ENCODE measurements around the gene TNS1.

Gene TNS1

DNA sequence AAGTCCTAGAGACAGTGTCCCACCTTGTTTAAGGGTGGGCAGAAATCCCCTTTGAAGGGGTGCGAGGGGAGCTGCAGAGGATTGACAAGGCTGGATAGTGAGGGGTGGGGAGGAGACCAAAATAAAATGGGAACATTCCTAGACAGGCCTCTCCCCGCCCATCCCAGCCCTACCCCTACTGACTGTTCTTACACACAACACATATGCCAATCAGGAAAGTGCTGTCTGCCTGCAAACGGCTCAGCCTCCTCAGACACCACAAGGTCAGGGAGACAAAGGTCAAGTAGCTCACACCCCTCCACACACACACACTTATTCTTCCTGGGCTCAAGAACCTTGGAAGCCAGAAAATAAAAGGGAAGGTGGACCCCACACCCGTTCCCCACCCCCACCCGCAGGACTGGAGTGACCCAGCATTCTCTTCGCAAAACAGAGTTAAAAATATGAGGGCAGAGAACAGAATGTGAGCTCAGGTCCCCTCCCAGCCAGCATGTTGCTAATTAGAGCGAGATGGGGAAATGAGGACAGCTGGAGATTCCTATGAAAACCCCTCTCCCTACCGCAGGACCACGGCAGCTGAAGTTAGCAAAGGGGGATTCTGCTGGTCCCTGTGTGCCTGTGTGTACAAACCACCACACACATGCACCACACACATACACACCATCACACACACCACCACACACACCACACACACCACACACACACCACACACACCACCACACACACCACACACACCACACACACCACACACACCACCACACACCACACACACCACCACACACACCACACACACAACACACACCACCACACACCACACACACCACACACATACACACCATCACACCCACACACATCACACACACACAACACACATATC, 197.8 kb downstream of the TNS1 start:
- DNase-seq = no peak

GRCh38 chr2:217804338-217804737, 198.5 kb downstream of the TNS1 start:
- DNase-seq = no peak

- no peak for DNase-seq
Observed at GRCh38 chr2:217803653-217803960, 199.2 kb downstream of the TNS1 start.

DNA sequence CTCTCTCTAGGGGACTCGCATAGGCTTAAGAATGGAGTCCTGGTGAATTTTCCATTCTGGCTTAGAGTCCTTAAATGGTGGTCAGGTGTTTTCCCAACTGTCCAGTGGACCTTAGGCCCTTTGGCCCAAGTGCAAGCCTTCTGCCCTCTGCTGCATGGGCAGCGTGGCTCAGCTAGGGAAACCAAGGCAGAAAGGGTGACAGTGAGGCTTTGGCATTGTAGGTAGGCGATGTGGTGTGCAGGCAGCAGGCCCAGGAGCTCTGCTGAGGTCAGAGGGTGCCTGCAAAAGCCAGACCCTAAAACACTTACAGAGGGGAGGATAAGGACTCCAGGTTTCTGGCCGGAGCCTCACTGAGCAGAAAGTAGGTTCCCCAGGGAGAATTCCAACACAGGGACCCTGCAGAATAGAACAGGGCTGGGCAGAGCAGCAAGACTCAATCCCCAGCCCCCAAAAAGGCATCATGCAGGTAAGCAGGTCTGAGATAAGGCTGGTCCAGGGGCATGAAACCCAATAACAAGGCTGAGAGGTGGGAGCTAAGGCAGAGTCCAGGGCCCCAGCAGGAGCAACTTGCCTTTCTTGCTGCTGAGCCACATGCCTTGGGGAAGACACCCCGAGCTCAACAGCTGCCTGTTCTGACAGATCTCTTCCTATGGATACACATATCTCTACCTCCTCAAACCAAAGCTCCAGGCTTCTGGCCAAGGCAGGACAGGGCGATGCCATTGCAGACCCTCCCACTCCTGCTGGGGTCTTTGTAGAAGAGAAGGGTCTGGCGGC, 199.7 kb downstream of the TNS1 start:
- DNase-seq = no peak

DNA sequence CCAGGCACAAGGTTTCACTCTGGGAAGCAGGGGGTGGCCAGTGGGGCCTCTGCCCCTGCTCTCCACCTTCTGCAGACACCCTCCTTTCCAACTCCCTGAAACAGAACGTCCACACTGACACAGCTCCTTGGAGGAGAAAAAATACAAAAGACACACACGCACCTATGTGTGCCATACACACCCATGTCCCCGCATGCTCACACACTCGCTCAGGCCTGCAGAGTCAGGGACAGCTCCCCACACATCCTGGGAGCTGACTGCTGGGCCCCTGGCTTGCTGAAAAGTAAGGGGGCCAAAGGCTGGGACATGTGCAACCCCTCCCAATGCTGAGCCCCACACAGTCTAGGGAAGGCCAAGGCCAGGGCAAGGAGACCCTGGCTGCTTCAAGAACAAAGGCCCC, 200.5 kb downstream of the TNS1 start:
- no peak for DNase-seq

DNA sequence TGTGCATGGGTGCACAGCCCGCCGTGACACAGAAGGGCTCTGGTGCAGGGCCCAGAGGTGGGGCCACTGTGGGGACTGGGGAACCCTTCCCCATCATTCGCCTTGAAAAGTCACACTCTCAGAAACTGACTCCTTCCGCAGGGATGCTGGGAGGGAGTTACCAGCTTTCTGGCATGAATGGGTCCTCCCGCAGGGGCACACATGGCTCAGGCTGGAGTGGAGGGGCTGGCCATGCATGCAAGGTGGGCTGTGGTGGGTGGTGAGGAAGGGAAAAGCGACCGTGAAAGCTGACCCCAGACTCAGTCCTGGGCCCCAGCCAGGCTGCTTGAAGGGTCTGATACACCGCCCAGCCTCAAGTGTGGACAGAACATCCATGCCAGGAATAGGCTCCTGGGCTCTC, 201.1 kb downstream of the TNS1 start:
- DNase-seq = no peak

- no peak for DNase-seq
Observed at GRCh38 chr2:217801115-217801531, 201.7 kb downstream of the TNS1 start.

DNA sequence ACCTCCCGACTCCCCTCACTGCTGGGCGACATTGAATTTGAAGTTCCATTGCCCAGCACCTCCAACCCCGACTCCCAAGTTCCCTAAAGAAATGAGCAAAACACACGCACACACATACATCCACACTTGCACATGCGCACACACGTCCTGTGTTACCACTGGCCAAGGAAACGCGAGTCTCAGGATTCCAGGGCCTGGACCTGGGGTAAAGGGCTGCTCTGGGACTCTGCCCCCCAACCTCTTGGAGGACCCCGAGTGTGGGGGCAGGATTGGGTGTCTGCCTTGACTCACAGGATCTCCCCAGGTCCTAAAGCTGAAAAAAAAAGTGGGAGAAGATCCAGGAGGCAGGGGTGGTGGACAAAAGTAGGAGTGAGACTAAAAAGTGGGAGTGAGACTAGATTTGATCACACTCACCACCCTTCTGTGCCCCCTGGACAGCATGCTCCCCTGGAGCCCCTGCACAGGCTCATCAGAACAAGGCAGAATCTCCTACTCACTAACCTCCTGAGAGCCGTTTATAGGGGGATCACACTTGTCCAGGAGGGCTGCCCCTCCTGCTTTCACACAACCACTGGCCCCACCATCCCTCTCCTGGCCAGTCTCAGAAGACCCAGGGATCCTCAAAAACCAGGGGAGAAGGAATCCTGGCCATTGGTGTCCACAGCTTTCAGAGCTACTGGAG, 202.2 kb downstream of the TNS1 start:
- DNase-seq = no peak

- DNase-seq = no peak
Observed at GRCh38 chr2:217799563-217800432, 203.0 kb downstream of the TNS1 start.

GRCh38 chr2:217798743-217799562, 203.8 kb downstream of the TNS1 start:
- DNase-seq = no peak

DNA sequence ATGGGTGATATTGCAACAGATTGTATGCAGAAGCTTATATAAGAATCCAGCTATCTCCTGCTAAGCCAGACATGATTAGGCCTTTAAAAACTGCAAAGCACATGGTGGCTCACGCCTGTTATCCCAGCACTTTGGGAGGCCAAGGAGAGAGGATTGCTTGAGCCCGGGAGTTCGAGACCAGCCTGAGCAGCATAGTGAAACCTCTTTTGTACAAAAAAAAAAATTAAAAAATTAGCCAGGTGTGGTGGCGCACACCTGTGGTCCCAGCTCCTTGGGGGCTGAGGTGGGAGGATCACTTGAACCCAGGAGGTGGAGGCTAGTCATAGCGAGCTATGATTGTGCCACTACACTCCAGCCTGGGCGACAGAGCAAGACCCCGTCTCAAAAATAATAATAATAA, 204.6 kb downstream of the TNS1 start:
- DNase-seq = no peak

DNA sequence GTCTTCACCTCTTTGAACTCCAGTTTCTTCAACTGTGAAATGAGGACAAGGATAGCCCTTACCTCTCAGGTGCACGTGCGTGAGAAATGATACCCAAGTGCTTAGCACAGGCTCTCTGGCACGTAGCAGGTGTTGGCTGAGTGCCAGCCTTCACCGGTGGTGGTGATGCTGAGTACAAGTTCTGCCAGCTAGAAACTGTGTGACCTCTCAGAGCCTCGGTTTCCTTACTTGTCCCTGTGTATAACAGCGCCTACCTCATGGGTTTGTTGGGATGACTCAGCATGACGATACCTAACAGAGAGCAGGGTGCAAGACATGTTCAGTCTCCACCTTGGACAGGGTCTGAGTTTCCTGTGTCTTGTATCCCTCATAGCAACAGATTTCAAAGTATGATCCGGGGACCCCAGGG, 205.1 kb downstream of the TNS1 start:
- DNase-seq = no peak

GRCh38 chr2:217797165-217797564, 205.6 kb downstream of the TNS1 start:
- DNase-seq = no peak

- DNase-seq = no peak
Observed at GRCh38 chr2:217795706-217796465, 206.9 kb downstream of the TNS1 start.

DNA sequence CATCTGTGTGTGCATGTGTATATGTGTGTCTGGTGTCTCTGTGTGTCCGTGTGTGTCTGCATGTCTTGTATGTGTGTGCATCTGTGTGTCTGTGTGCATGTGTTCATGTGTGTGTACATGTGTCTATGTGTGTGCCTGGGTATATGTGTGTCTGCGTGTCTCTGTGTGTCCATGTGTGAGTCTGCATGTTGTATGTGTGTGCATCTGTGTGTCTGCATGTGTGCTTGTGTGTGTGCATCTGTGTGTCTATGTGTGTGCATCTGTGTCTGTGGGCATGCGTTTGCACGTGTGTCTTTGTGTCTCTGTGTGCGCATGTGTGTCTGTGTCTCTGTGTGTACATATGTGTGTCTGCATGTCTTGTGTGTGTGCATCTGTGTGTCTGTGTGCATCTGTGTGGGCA, 207.7 kb downstream of the TNS1 start:
- no peak for DNase-seq

- DNase-seq = no peak
Observed at GRCh38 chr2:217794133-217794986, 208.4 kb downstream of the TNS1 start.

- no peak for DNase-seq
Observed at GRCh38 chr2:217793566-217794132, 209.1 kb downstream of the TNS1 start.

- no peak for DNase-seq
Observed at GRCh38 chr2:217792626-217793527, 209.9 kb downstream of the TNS1 start.

GRCh38 chr2:217791551-217791950, 211.2 kb downstream of the TNS1 start:
- DNase-seq = no peak
